GM18505 (cell line): ENCODE results near the gene SLC26A9.

Experiments
- ATAC-seq: cut with Tn5 transposase; IDR thresholded peaks from one replicate; pipeline ENCODE4 v1.9.1; 2021; ENCODE audit not compliant: unreplicated experiment
- POLR2A ChIP-seq: IDR thresholded peaks from 4 replicates; pipeline ENCODE4 v1.6.1; 2011; ENCODE audit warnings: borderline replicate concordance; ENCODE audit not compliant: insufficient read depth, insufficient read length; ENCODE audit errors: extremely low read depth

Gene SLC26A9

GRCh38 chr1:205923651-205924459 is 19.4 kb downstream of the SLC26A9 start:
- ATAC-seq: no peak
- no peak for TF ChIP-seq POLR2A

- no peak for ATAC-seq
- no peak for TF ChIP-seq POLR2A
These were observed 20.4 kb downstream of the SLC26A9 start for GRCh38 chr1:205922806-205923205.

DNA sequence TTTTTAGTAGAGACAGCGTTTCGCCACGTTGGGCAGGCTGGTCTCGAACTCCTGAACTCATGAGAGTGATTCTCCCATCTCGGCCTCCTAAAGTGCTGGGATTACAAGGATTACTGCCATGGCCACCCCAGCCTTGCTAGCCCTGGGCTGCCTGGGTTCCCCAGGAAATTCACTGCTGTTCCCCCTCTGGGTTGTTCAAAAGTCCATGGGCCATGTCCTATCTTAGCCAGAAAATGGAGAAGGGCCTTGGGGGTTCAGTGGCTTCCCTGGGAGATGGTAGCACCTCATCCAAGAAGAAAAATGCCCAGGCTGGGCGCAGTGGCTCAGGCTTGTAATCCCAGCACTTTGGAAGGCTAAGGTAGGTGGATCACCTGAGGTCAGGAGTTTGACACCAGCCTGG is 20.9 kb downstream of the SLC26A9 start:
- ATAC-seq: no peak
- no peak for TF ChIP-seq POLR2A

DNA sequence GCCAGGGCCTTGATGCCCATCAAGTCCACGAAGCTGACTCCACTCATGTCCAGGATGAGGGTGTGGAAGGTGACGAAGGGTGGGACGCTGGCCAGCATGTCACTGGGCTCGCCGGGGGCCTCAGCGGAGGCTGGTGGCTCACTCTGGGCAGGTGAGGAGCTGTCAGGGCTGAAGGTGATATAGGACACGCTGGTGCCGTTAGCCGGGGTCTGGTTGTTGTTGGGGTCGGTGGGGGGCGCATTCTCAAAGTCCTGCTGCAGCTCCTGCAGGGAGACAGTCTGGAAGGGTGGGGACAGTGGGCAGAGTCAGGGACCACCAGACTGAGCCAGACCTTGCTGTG is 21.7 kb downstream of the SLC26A9 start:
- no peak for ATAC-seq
- no peak for TF ChIP-seq POLR2A

DNA sequence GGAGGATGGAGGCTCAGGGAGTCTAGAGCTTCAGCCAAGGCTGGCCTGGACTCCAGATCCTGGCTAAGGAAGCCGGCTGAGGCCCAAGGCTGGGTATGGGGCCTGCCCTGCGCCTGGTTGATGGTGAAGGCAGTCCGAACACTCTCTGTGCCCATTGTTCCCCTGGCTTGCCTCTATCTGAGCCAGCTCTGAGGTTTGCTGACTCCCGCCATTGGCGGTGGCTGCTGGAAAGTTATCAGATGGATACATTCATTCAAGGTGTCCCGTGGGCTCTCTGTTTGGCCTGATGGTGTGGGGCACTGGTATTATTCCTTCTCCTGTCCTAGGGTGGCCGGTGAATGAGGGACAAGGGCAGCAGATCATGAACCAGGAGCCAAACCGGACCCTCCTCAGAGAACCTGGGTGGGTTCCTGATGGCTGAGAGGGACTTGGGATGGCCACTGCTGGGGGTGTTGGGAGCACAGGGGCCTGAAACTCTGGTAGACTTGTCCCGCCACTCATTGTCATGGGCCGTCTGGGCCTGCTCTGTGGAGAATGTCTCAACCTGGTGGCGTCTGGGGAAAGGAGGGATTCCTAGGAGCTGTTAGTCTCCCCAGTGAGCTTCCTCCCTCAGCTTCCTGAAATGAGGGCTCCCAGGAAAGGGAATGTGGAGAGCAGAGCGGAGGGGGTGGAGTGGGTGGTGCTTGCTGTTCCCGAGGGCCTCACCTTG is 22.2 kb downstream of the SLC26A9 start:
- no peak for TF ChIP-seq POLR2A
- ATAC-seq: no peak

DNA sequence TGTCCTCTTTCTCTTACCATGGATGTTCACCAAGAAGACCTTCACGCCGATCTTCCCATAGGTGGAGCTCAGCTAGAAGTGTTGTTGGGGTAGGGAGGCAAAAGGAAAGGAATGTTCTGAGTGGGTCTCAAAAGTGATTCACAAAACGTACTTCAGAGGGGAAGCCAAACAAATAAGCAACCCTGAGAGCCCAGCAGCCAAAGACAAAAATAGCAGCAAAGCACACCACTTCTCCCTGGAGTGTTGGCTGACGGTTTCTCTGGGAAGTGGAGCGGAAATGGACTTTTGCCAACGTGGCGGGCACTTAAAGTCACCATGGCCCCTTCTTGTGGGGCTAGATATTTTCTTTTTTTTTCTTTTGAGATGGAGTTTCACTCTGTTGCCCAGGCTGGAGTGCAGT is 23.1 kb downstream of the SLC26A9 start:
- TF ChIP-seq POLR2A: no peak
- no peak for ATAC-seq

DNA sequence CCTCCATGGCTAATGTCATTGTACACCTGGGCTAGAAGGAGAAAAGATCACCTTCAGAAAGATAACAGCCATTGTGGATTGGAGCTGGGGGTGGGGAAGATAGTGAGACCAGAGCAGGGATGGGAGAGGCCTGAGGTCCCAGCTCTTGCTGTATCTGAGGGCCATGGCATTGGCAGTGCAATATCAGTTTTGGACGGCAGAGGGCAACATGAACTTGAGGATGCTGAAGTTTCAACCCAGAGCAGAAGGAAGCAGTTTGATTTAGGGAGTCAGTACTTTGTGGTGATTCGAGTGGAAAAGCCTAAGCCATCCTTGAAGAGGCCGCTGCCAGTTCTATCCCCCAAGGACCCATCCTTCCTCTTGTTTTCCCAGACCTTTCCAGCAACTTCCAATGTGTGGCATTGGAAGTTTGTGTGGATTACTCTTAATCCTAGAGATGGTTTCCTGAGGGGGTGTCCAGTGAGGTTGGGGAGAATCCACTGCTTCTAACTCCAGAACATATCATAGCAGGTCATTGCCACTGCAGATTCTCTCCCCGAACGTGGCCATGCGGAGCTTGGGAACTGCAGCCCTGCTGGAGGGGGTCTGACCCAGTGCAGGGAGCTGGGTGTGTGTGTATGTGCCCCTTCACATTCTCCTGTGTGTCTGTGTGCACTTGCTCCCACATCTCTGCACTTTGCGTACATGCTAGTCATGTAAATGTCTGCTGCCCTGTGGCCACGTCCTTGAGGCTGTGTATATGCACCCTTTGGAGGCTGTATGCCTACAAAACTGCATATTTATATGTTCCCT is 24.1 kb downstream of the SLC26A9 start:
- no peak for TF ChIP-seq POLR2A
- ATAC-seq: no peak

DNA sequence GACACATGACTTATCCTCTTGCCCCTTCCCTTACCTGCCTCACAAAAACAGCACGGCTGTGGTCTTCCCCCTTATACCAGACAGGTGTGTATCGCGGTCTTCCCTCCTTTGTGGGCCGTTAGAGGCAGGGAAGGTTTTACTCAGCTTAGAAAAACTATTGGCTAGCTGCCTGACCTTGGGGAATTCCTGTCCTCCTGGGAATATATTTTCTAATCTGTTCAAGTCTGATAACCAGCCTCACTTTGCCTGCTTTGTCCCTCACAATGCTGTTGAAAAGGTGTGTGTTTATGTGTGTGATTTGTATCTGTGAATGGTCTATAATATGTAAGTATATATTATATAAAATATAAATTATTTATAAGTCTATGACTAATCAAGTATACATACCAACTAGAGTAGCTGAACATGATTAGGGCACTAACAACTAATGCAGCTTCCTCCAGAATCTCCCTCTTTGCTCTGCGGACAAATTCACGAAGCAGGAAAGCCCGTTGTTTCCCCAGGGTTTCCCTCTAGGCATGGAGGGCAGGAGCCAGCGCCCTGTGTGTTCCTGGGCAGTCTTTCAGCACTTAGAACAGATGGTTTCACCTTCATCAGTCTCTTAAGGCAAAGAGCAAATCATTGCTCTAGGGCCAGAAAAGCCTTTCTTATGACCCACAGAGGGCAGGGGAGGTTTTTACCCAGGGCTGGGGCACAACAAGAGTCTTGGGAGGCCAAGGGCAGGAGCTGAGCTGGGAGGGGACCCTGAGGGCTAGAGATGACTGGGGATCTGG is 25.6 kb downstream of the SLC26A9 start:
- no peak for TF ChIP-seq POLR2A
- no peak for ATAC-seq

GRCh38 chr1:205916541-205916940 is 26.7 kb downstream of the SLC26A9 start:
- TF ChIP-seq POLR2A: no peak
- ATAC-seq: no peak

DNA sequence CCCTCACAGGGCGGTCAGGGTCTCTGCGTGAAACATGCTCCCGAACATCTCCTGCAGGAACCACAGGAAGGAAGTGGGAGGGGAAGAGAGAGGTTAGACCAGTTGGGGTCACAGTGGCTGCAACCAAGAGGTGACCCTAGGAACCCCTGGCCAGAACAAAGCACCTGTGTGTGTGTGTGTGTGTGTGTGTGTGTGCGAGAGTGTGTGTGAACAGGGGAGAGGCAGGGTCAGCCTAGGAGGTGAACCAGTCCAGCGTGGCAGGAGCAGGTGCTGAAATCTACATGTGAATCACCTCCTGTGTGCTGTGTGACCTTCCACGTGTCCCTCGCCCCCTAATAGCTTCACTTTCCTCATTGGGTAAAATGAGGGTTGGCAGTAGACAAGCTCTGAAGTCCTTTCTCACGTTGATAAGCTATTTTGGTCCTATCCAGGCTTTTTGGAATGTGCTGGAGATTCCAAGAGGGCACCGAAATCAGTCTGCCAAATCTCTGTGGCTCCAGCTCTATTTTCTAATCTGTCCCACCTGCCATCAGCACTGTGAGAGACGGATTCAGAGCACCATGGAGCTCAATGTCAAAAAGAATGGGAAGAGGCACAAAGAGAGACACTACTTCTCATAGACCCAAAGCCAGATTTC is 27.8 kb downstream of the SLC26A9 start:
- no peak for ATAC-seq
- TF ChIP-seq POLR2A: no peak

GRCh38 chr1:205914730-205915129 is 28.5 kb downstream of the SLC26A9 start:
- TF ChIP-seq POLR2A: no peak

GRCh38 chr1:205914155-205914507 is 29.1 kb downstream of the SLC26A9 start:
- no peak for TF ChIP-seq POLR2A
- ATAC-seq: no peak

More at GRCh38 chr1:205914730-205915129, 28.5 kb downstream of the SLC26A9 start:
- no peak for ATAC-seq
